T-cell (primary cell): ENCODE measurements around the gene SPSB2. TPM values are rescaled to one million over a fixed set of nuclear protein-coding genes. Genes with fewer than 3 reads are reported as not detected.
"Not testable (repeated sequence)": the region's sequence is repeated elsewhere in the genome, so short reads cannot be mapped to it uniquely, and the experiment has no call there.

Experiments
- ATAC-seq, 4 experiments: fragments of 200-7000 bp in 3 of 4; fragments of 150-1000 bp in 1 of 4; cut with Tn5 transposase; replicated peaks in 1 of 4; 1 replicate in 3 of 4; 2 replicates in 1 of 4; pipeline ENCODE4 v1.10.0; 2021; ENCODE audit warnings: moderate library complexity in 3 of 4, mild to moderate bottlenecking in 2 of 4, moderate number of reproducible peaks in 1 of 4
- CTCF ChIA-PET, 2 donors: fragments of 300-600 bp; sonication (Branson Sonifier 250); formaldehyde crosslinking; loops; one replicate each; lab custom pipeline; 2022; ENCODE audit warnings: antibody characterized with exemption in 2 of 2; lab: Charles Lee
- POLR2A ChIA-PET, 2 donors: fragments of 300-600 bp; sonication (Branson Sonifier 250); formaldehyde crosslinking; loops; one replicate each; lab custom pipeline; 2022; ENCODE audit warnings: antibody characterized with exemption in 2 of 2; lab: Charles Lee
- DNase-seq, 35 experiments: peaks; one replicate each; pipeline versions ENCODE4 v3.0.0 to v3.0.0-alpha.2; 2013 to 2023
- H3K27ac ChIP-seq: one replicate; pipeline ENCODE4 v1.5.1; 2013; ENCODE audit warnings: low read length
- H3K27me3 ChIP-seq, 2 experiments: replicated peaks in 1 of 2; 1 replicate in 1 of 2; 2 replicates in 1 of 2; pipeline versions ENCODE4 v1.6.1 to v1.7.0; 2013; ENCODE audit warnings: low read length in 1 of 2, mixed read lengths in 1 of 2; ENCODE audit not compliant: control insufficient read depth in 2 of 2, insufficient read depth in 2 of 2; ENCODE audit errors: extremely low read depth in 1 of 2
- H3K36me3 ChIP-seq, 2 donors: 1 replicate in 1 of 2; 2 replicates in 1 of 2; pipeline versions ENCODE4 v1.6.1 to v1.7.0; 2013; ENCODE audit warnings: low read length in 1 of 2; ENCODE audit not compliant: control insufficient read depth in 2 of 2, insufficient read depth in 1 of 2; ENCODE audit errors: extremely low read depth in 1 of 2
- H3K4me1 ChIP-seq, 2 experiments: 1 replicate in 1 of 2; 2 replicates in 1 of 2; pipeline versions ENCODE4 v1.6.1 to v1.7.0; 2013; ENCODE audit warnings: low read length in 2 of 2, mixed read lengths in 1 of 2; ENCODE audit not compliant: insufficient read depth in 2 of 2, control insufficient read depth in 1 of 2; ENCODE audit errors: extremely low read depth in 1 of 2
- H3K4me3 ChIP-seq, 2 donors: 1 replicate in 1 of 2; 2 replicates in 1 of 2; pipeline versions ENCODE4 v1.5.1 to v1.7.0; 2013; ENCODE audit warnings: mild to moderate bottlenecking in 2 of 2, low read length in 1 of 2, moderate library complexity in 1 of 2; ENCODE audit not compliant: control insufficient read depth in 1 of 2; ENCODE audit errors: extremely low read depth in 1 of 2
- H3K9me3 ChIP-seq: 2 replicates; pipeline ENCODE4 v1.7.0; 2013
- H3K27ac Mint-ChIP-seq, 2 donors: one replicate each; pipeline ENCODE4 v1.8.0; 2020 to 2021; ENCODE audit warnings: mild to moderate bottlenecking in 2 of 2, mixed read lengths in 2 of 2
- H3K27me3 Mint-ChIP-seq, 2 donors: one replicate each; pipeline ENCODE4 v1.8.0; 2021 to 2022; ENCODE audit warnings: mixed read lengths in 2 of 2
- H3K36me3 Mint-ChIP-seq: one replicate; pipeline ENCODE4 v1.8.0; 2021; ENCODE audit warnings: mixed read lengths
- H3K4me1 Mint-ChIP-seq, 3 donors: one replicate each; pipeline ENCODE4 v1.8.0; 2020 to 2022; ENCODE audit warnings: mixed read lengths in 3 of 3, mild to moderate bottlenecking in 1 of 3
- H3K4me3 Mint-ChIP-seq, 3 donors: one replicate each; pipeline ENCODE4 v1.8.0; 2020 to 2022; ENCODE audit warnings: mild to moderate bottlenecking in 3 of 3, mixed read lengths in 3 of 3, moderate library complexity in 3 of 3
- H3K9me3 Mint-ChIP-seq, 3 donors: one replicate each; pipeline ENCODE4 v1.8.0; 2020 to 2022; ENCODE audit warnings: mixed read lengths in 3 of 3
- WGBS: methylation state at CpG from one replicate; pipeline ENCODE4 v1.1.5; 2013; ENCODE audit warnings: missing lambda C conversion rate; ENCODE audit not compliant: insufficient coverage; 5-methylcytosine and 5-hydroxymethylcytosine counted together
- total RNA-seq, 35 experiments: library from RNA in 6 of 35; stranded (reverse) in 6 of 35; fragments of 120-200 nt in 1 of 35; gene quantifications; one replicate each; pipeline versions ENCODE4 v1.2.1 to v1.2.4 and lab custom pipeline; 2013 to 2026

SPSB2 gene
- total RNA-seq, 5 donors from 2014 or later (not counting 1 experiment from before 2014, with no cell fraction given): 6.2 to 25.9 (median 21.8) TPM

DNA sequence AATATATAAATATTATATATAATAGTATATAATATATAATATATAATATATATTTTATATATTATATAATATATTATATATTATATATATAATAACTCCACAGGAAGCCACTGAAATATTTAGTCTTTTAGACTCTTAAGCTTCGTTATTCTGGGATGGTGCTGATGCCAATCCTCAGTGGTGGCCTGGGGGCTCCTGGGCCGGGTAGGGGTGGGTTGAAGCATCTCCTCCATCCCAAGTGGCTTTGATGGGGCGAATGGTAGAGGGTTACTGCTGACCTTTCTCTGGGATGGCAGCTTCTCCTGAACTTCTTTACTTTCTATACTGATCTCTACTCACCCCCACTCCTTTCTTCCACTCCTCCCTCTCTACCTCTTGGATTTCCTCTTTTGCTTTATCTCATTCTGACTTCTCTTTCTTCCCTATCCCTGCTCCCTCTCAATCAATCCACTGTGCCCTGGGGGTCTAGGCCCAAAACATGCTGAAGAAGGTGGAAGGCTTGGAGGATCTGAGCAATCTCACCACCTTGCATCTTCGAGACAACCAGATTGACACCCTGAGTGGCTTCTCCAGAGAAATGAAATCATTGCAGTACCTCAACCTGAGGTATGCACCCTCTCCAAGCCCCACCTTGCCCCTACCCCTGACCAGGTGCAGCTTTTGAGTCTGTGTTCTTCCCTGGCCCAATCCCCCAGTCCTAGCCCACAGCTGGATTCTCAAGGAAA is 36.5 kb upstream of the SPSB2 start:
- CTCF ChIA-PET: no interaction called here
- Histone ChIP-seq H3K27me3 (no peaks in the 10 kb centered on the region), H3K9me3 (no peaks in the 10 kb centered on the region), H3K36me3 (no peaks in the 10 kb centered on the region), H3K4me1 (peaks cover 2 to 23% of the 10 kb centered on the region in 2 experiments), H3K4me3 (no peak overlapping the region), H3K27ac (no peak overlapping the region)
- Mint-ChIP-seq H3K27me3 (no peaks in the 10 kb centered on the region), H3K4me3 (no peak overlapping the region), H3K27ac (no peak overlapping the region), H3K9me3 (no peaks in the 10 kb centered on the region), H3K4me1 (peaks cover 13 to 16% (median 16%) of the 10 kb centered on the region in 3 donors), H3K36me3 (no peaks in the 10 kb centered on the region)
- DNase-seq (no peak), ATAC-seq (no peak)
- POLR2A ChIA-PET: interaction anchor here (0.5 to 0.7 kb wide), 2 partner anchors 17 to 1135 kb away, joined by 3 to 5 read pairs; no protein-coding TSS in a partner anchor
- 80% methylated on average over 1 of the region's 4 CpGs for WGBS

DNA sequence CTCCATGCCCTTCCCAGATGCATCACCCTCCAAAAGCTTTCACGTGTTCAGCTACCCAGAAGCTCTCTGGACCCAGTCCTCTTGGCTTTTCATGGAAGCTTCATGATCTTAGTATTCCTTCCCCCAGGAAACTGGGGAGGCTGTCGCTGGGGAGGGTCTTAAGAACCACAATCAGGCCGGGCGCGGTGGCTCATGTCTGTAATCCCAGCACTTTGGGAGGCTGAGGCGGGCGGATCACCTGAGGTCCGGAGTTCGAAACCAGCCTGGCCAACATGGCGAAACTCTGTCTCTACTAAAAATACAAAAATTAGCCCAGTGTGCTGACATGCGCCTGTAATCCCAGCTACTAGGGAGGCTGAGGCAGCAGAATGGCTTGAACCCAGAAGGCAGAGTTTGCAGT is 35.0 kb upstream of the SPSB2 start:
- peaks cover 8 to 20% of the 10 kb centered on the region in 2 experiments for H3K4me1 ChIP-seq
- H3K4me3 ChIP-seq, H3K36me3 ChIP-seq, ATAC-seq, H3K9me3 Mint-ChIP-seq, H3K27me3 ChIP-seq, H3K4me1 Mint-ChIP-seq, H3K9me3 ChIP-seq, DNase-seq, H3K36me3 Mint-ChIP-seq, H3K27ac ChIP-seq, H3K27ac Mint-ChIP-seq, H3K4me3 Mint-ChIP-seq, CTCF ChIA-PET, H3K27me3 Mint-ChIP-seq: not testable (repeated sequence)
- POLR2A ChIA-PET: interaction anchor here (0.6 to 1.5 kb wide), 2 partner anchors 30 to 222 kb away, joined by 3 to 8 read pairs; no protein-coding TSS in a partner anchor
- 89% methylated on average over 4 of the region's 11 CpGs for WGBS

DNA sequence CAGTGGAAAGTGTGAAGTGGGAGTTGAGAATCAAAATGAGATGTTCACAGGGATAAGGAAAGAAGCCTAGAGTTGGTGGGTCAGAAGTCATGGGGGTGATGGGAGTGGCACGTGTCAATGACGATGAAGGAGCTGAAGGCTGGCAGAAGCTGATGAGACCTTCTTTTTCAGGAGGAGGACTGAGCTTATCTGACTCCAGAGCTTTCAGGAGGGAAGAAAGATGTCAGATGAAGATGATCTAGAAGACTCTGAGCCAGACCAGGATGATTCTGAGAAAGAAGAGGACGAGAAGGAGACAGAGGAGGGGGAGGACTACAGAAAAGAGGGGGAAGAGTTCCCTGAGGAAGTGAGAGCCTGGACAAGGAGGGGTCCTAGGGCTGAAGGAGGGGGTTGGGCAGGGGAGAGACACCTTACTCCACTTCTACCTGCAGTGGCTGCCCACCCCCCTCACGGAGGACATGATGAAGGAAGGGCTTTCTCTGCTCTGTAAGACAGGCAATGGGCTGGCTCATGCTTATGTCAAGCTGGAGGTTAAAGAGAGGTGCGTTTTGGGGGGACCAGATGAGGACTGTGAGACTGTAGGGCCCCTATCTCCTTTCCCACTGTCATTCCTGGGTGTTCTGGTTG is 32.4 kb upstream of the SPSB2 start:
- Mint-ChIP-seq H3K4me3 (no peak overlapping the region), H3K27me3 (no peaks in the 10 kb centered on the region), H3K36me3 (no peaks in the 10 kb centered on the region), H3K4me1 (peaks cover 0 to 2% (median 0%) of the 10 kb centered on the region in 3 donors), H3K9me3 (no peaks in the 10 kb centered on the region), H3K27ac (no peak overlapping the region)
- no peak for ATAC-seq
- Histone ChIP-seq H3K27me3 (no peaks in the 10 kb centered on the region), H3K36me3 (no peaks in the 10 kb centered on the region), H3K9me3 (no peaks in the 10 kb centered on the region), H3K4me3 (peak overlapping the region; percentile 68 to 83), H3K4me1 (peaks cover 8 to 15% of the 10 kb centered on the region in 2 experiments), H3K27ac (peak overlapping the region; percentile 93)
- DNase-seq: no peak
- ChIA-PET POLR2A (interaction anchor here (0.6 to 1.7 kb wide), 7 partner anchors 8 to 53 kb away, joined by 3 to 12 read pairs (median 4); partner anchors contain the start of genes C12orf57 (in 1 of the 2), RNU7-1 (in 1 of the 2), SPSB2 (in 1 of the 2) and USP5 (in 1 of the 2)), CTCF (interaction anchor here (0.6 to 1.9 kb wide), 8 partner anchors 11 to 241 kb away, joined by 3 to 11 read pairs (median 4); partner anchors contain the start of gene SPSB2 (in 1 of the 2))
- 100% methylated on average over 2 of the region's 5 CpGs for WGBS

DNA sequence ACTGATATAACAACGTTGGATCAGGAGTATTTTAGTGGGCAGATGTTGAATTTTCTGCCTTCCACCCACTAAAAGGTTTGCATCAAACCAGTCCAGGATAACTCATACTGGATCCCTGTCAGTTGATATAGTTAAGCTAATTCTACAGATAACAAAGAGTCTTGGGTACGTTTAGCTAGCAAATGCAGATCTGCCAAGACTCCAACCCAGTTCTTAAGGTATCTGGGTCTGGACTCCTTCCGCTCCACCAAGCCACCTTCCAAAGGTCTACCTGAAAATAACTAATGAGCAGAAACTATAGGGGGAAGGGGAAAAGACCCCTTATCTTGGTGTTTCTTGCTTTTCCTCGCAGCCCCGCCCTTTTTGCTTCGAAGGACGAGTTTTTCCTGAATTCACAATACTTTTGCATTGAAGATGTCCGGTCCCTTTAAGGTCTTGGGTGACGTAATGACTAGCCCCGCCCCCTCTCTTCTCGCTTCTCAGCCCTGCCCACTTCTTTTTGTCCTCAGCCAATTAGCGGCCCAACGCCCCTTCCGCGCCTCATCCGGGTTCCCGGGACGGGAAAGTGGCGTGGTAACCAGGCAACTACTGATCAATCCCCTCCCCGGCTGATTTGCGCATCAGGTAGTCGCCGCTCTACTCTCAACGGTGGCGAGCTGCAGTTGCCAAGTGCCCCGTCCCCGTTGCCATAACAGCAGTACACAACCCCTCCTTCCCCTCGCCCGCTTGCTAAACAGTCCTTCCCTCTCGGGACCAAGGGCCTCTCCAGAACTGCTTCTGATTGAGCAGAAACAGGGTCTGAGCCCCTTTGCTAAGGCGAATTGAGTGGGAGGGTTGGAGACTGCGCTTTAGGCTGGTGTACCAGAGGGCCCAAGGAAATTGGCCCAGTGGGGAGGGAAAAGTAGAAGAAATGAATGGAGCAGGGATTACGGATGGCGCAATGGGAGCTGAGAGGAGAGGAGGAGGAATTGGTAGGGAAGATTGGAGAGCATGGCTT is 31.5 kb upstream of the SPSB2 start, which contains the start of gene LRRC23:
Gene LRRC23 (plus strand): TSS at position 543 of the 997 bp plus-strand sequence. CDS start 812 bp downstream, outside the sequence.
- no peaks in the 10 kb centered on the region for H3K9me3 Mint-ChIP-seq
- Histone ChIP-seq H3K4me1 (peaks cover 8 to 15% of the 10 kb centered on the region in 2 experiments), H3K4me3 (peak within 1 kb of the TSS; percentile 68 to 83), H3K27ac (peak within 1 kb of the TSS; percentile 93), H3K9me3 (no peaks in the 10 kb centered on the region), H3K27me3 (no peaks in the 10 kb centered on the region), H3K36me3 (no peaks in the 10 kb centered on the region)
- 5% methylated on average over 27 of the region's 34 CpGs for WGBS
- DNase-seq (peak; percentile 87 to 99 (median 96)), ATAC-seq (peak; percentile 97 to 98 (median 98))
- H3K4me1 Mint-ChIP-seq: peaks cover 4 to 5% (median 4%) of the 10 kb centered on the region in 3 donors
- ChIA-PET CTCF (interaction anchor here (0.5 to 1.9 kb wide), 9 partner anchors 13 to 240 kb away, joined by 3 to 11 read pairs (median 4); partner anchors contain the start of gene SPSB2 (in 1 of the 2)), POLR2A (interaction anchor here (0.5 to 1.5 kb wide), 7 partner anchors 9 to 52 kb away, joined by 3 to 12 read pairs (median 4); partner anchors contain the start of genes C12orf57 (in 1 of the 2), RNU7-1 (in 1 of the 2) and USP5 (in 1 of the 2))
- no peak within 1 kb of the TSS for H3K27ac Mint-ChIP-seq
- H3K36me3 Mint-ChIP-seq: no peaks in the 10 kb centered on the region
- no peak within 1 kb of the TSS for H3K4me3 Mint-ChIP-seq
- H3K27me3 Mint-ChIP-seq: no peaks in the 10 kb centered on the region

DNA sequence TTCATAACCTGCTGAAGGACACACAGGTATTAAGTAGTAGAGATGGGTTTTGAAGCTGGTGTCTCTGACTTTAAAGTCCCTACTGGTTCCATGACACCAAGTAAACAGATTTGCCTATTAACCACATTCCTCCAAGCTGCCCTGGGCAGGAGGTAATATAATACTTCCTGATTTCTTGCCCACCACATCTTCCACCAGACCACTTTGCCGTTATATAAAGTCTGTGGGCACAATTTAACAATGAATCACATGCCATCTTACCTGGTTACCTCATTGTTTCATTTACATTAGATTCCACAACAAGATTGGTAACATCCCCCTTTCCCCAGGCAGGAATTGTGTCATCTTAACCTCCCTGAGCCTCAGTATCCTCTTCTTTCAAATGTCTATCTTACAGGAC is 30.6 kb upstream of the SPSB2 start:
- peaks cover 8 to 15% of the 10 kb centered on the region in 2 experiments for H3K4me1 ChIP-seq
- H3K27ac ChIP-seq: peak overlapping the region; percentile 93
- WGBS: 100% methylated on average over 1 of the region's 1 CpG
- ChIA-PET POLR2A (interaction anchor here in 1 of 2 donors (0.5 to 1.5 kb wide), 2 partner anchors 16 to 51 kb away, joined by 3 to 4 read pairs; partner anchors contain the start of gene USP5), CTCF (interaction anchor here (0.6 to 1.5 kb wide), 3 partner anchors 13 to 34 kb away, joined by 4 to 6 read pairs (median 4); no protein-coding TSS in a partner anchor)
- H3K9me3 ChIP-seq: no peaks in the 10 kb centered on the region
- Mint-ChIP-seq H3K4me1 (peaks cover 5 to 7% (median 7%) of the 10 kb centered on the region in 3 donors), H3K4me3 (no peak overlapping the region), H3K36me3 (no peaks in the 10 kb centered on the region), H3K27me3 (no peaks in the 10 kb centered on the region), H3K9me3 (no peaks in the 10 kb centered on the region), H3K27ac (no peak overlapping the region)
- no peak for ATAC-seq
- no peak for DNase-seq
- no peak overlapping the region for H3K4me3 ChIP-seq
- no peaks in the 10 kb centered on the region for H3K36me3 ChIP-seq
- H3K27me3 ChIP-seq: no peaks in the 10 kb centered on the region
